Measurements from ENCODE around the gene EFCAB6. TPM values are rescaled to one million over a fixed set of nuclear protein-coding genes. Genes with fewer than 3 reads are reported as not detected.

EFCAB6 gene
- total and polyA plus RNA-seq, 3 donors from 2014 or later = 41.3 to 108 (median 81.5) TPM

GRCh38 chr22:43483669-43484068, 328.4 kb downstream of the EFCAB6 start:
- Histone ChIP-seq H3K4me3 (no peak overlapping the region), H3K27me3 (no peaks in the 10 kb centered on the region), H3K27ac (no peak overlapping the region), H3K36me3 (ENCODE audit: low read depth, missing control alignments) (no peaks in the 10 kb centered on the region), H3K9me3 (no peaks in the 10 kb centered on the region), H3K4me1 (peaks cover 20% of the 10 kb centered on the region)
- TF ChIP-seq POLR2A (IDR thresholded peaks at IDR 0.05) = no peak
- 88 to 96% methylated on average over 4 to 7 of the region's 7 CpGs for WGBS, 2 donors
- DNase-seq = no peak
- intact Hi-C loops (cut with DNase I; ENCODE audit: low total_unique reads) = no loop called here

- WGBS, 2 donors = 85 to 93% methylated on average over 13 of the region's 13 CpGs
- Histone ChIP-seq H3K36me3 (ENCODE audit: low read depth, missing control alignments) (no peaks in the 10 kb centered on the region), H3K4me3 (no peak overlapping the region), H3K27me3 (no peaks in the 10 kb centered on the region), H3K27ac (no peak overlapping the region), H3K4me1 (peaks cover 19% of the 10 kb centered on the region), H3K9me3 (no peaks in the 10 kb centered on the region)
- intact Hi-C loops (cut with DNase I; ENCODE audit: low total_unique reads) = no loop called here
- DNase-seq = no peak
- TF ChIP-seq POLR2A (IDR thresholded peaks at IDR 0.05) (no peak), CTCF (IDR thresholded peaks at IDR 0.05) (no peak)
Observed at GRCh38 chr22:43483266-43483665, 328.8 kb downstream of the EFCAB6 start.

- intact Hi-C loops (cut with DNase I; ENCODE audit: low total_unique reads) = no loop called here
- Histone ChIP-seq H3K27me3 (no peaks in the 10 kb centered on the region), H3K36me3 (ENCODE audit: low read depth, missing control alignments) (no peaks in the 10 kb centered on the region), H3K4me1 (peaks cover 11% of the 10 kb centered on the region), H3K27ac (no peak overlapping the region), H3K4me3 (no peak overlapping the region), H3K9me3 (no peaks in the 10 kb centered on the region)
- 33 to 38% methylated on average over 7 to 8 of the region's 8 CpGs for WGBS, 2 donors
- TF ChIP-seq CTCF (IDR thresholded peaks at IDR 0.05) (no peak), POLR2A (IDR thresholded peaks at IDR 0.05) (no peak)
- peak; percentile 43 for DNase-seq
Observed at GRCh38 chr22:43482318-43482625, 329.8 kb downstream of the EFCAB6 start.

DNA sequence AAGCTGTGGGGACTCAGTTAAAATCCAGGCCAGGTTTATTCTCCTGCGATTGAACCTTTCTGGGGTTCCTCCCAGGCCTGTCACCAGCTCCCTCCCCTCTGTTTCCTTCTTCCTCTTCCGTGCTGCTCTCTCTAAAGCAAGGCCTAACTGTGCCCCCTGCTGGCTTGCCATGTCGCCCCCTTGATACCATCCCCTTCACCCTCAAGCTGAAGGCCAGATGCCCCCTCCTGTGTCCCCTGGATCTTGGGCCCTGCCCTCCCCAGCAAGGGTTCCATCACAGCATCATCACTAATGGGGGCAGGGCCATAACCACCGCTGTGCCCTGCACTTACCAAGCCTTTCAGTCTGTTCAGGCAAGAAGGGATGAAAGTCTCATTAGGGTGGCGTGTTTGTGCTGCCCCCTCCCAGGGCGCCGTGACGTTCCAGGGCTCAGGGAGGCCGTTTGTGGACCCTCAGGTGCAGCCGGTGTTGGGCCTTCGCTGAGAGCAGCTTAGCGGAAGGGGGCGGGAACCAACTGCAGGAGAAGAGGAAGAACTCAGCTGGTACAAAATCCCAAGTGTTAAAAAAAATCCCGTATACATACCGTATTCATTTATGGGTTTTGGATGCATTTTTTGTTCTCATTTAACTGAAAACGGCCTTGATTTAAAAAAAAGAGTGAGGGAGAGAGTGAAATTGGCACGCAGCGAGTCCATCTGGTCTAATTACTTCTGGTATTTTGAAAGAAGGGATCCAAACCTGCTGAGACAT, 330.4 kb downstream of the EFCAB6 start:
- H3K9me3 ChIP-seq = no peaks in the 10 kb centered on the region
- H3K27ac ChIP-seq = no peak overlapping the region
- WGBS, 2 donors = 41 to 56% methylated on average over 18 of the region's 18 CpGs
- H3K27me3 ChIP-seq = no peaks in the 10 kb centered on the region
- intact Hi-C loops (cut with DNase I; ENCODE audit: low total_unique reads) = no loop called here
- H3K4me3 ChIP-seq = no peak overlapping the region
- no peaks in the 10 kb centered on the region for H3K36me3 ChIP-seq (ENCODE audit: low read depth, missing control alignments)
- H3K4me1 ChIP-seq = peaks cover 11% of the 10 kb centered on the region
- DNase-seq = no peak
- TF ChIP-seq POLR2A (IDR thresholded peaks at IDR 0.05) (no peak), CTCF (IDR thresholded peaks at IDR 0.05) (no peak)

DNA sequence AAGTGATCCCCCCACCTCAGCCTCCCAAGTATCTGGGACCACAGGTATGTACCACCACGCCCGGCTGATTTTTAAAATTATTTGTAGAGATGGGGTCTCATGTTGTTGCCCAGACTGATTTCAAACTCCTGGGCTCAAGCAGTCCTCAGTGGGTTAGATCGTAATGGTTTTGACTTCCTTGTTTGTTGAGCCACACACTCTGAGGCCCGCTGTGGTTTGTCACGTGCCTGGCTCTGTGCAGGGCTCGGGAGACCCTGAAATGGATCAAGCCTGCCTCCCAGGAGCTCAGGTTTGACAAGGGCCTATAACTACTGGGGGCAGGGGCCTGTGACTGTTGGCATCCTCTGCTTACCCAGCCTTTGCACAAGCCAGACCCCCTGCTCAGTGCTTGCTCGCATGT, 332.1 kb downstream of the EFCAB6 start:
- Histone ChIP-seq H3K36me3 (ENCODE audit: low read depth, missing control alignments) (no peaks in the 10 kb centered on the region), H3K9me3 (no peaks in the 10 kb centered on the region), H3K4me3 (no peak overlapping the region), H3K27me3 (no peaks in the 10 kb centered on the region), H3K4me1 (peaks cover 11% of the 10 kb centered on the region), H3K27ac (no peak overlapping the region)
- intact Hi-C loops (cut with DNase I; ENCODE audit: low total_unique reads) = no loop called here
- no peak for DNase-seq
- TF ChIP-seq POLR2A (IDR thresholded peaks at IDR 0.05) (no peak), CTCF (IDR thresholded peaks at IDR 0.05) (no peak)
- 88 to 94% methylated on average over 6 to 7 of the region's 7 CpGs for WGBS, 2 donors
